Stomach (tissue), 9 donors: ENCODE results near the gene PDIA5. TPM values are rescaled to one million over a fixed set of nuclear protein-coding genes. Genes with fewer than 3 reads are reported as not detected.

Experiments
- DNase-seq, 2 donors: peaks; one replicate each; pipeline versions ENCODE4 v3.0.0 to v3.0.0-alpha.2; 2013 to 2019
- H3K27ac ChIP-seq, 5 donors: fragments of 200-600 bp in 4 of 5; sonication (generic) in 4 of 5; one replicate each; pipeline ENCODE4 v1.5.1; 2013 to 2019; ENCODE audit warnings: mild to moderate bottlenecking in 1 of 5, moderate library complexity in 1 of 5
- H3K27me3 ChIP-seq, 3 donors: fragments of 200-600 bp; sonication (generic); one replicate each; pipeline ENCODE4 v1.5.1; 2017 to 2019; ENCODE audit warnings: mixed run types in 1 of 3
- H3K36me3 ChIP-seq, 4 donors: fragments of 200-600 bp; sonication (generic); 1 replicate in 3 of 4; 2 replicates in 1 of 4; pipeline ENCODE4 v1.5.1; 2016 to 2019
- H3K4me1 ChIP-seq, 4 donors: fragments of 200-600 bp; sonication (generic); one replicate each; pipeline ENCODE4 v1.5.1; 2016 to 2019
- H3K4me3 ChIP-seq, 4 donors: fragments of 200-600 bp; sonication (generic) in 3 of 4; one replicate each; pipeline ENCODE4 v1.5.1; 2016 to 2019; ENCODE audit warnings: mild to moderate bottlenecking in 1 of 4
- H3K9me3 ChIP-seq, 4 donors: fragments of 200-600 bp; sonication (generic); one replicate each; pipeline ENCODE4 v1.5.1; 2016 to 2019
- CTCF ChIP-seq, 7 experiments: fragments of 450-650 bp in 4 of 7; fragments of 200-600 bp in 3 of 7; sonication (generic) in 3 of 7; IDR thresholded peaks; one replicate each; pipeline ENCODE4 v1.5.1; 2016 to 2019; ENCODE audit warnings: antibody characterized with exemption in 7 of 7, control low read depth in 2 of 7, mild to moderate bottlenecking in 1 of 7
- EP300 ChIP-seq: sonication (generic); formaldehyde crosslinking; IDR thresholded peaks from one replicate; pipeline ENCODE4 v1.6.1; 2017; ENCODE audit warnings: antibody characterized with exemption
- POLR2A ChIP-seq, 4 donors: fragments of 450-650 bp; IDR thresholded peaks; one replicate each; pipeline ENCODE4 v1.6.1; 2016; ENCODE audit warnings: antibody characterized with exemption in 4 of 4, control low read depth in 2 of 4, mild to moderate bottlenecking in 1 of 4, moderate library complexity in 1 of 4
- POLR2AphosphoS5 ChIP-seq, 3 donors: sonication (generic); formaldehyde crosslinking; IDR thresholded peaks; one replicate each; pipeline ENCODE4 v1.6.1; 2016; ENCODE audit warnings: antibody characterized with exemption in 3 of 3
- WGBS, 5 donors: extraction: QIAGEN DNeasy Blood & Tissue Kit in 3 of 5; methylation state at CpG; one replicate each; pipeline versions ENCODE4 v1.1.5 to v1.1.7; 2013 to 2018; 5-methylcytosine and 5-hydroxymethylcytosine counted together
- intact Hi-C: fragments of 100-400 bp; cut with DNase I; formaldehyde crosslinking; loops from one replicate; pipeline ENCODE4 v1.15.1; 2023; ENCODE audit warnings: low total_unique reads
- polyA plus RNA-seq, 3 donors: library from polyadenylated mRNA; stranded (reverse); fragments of 200-250 nt; gene quantifications; one replicate each; pipeline ENCODE4 v1.2.3, GENCODE V29; 2013
- total RNA-seq, 5 donors: library from RNA; depleted of rRNA; stranded (reverse); fragments of >200 nt; gene quantifications; one replicate each; pipeline versions ENCODE4 v1.1.0 to v1.2.3, GENCODE V29; 2014 to 2016
- donor health status: healthy with polysubstance abuse.
- donor health status: Bipolar disorder and iron deficiency.
- donor health status: healthy.

PDIA5 gene
- total and polyA plus RNA-seq, 8 donors, result 13.9 to 75.3 (median 35.0) TPM

- no peaks in the 10 kb centered on the region for H3K9me3 ChIP-seq
- no peak for TF ChIP-seq POLR2A (IDR thresholded peaks at IDR 0.05)
- TF ChIP-seq POLR2AphosphoS5 (IDR thresholded peaks at IDR 0.05), result no peak
- no peak for TF ChIP-seq EP300
- no peak for TF ChIP-seq CTCF (IDR thresholded peaks at IDR 0.05)
- intact Hi-C loops, result no loop called here
- WGBS, 5 donors, result 87 to 98% (median 90%) methylated on average over 8 of the region's 8 CpGs
- no peaks in the 10 kb centered on the region for H3K27me3 ChIP-seq
- no peak overlapping the region for H3K4me3 ChIP-seq
- peaks cover 34 to 79% (median 65%) of the 10 kb centered on the region in 4 donors for H3K36me3 ChIP-seq
- no peak overlapping the region for H3K27ac ChIP-seq
- H3K4me1 ChIP-seq, result peaks cover 27 to 48% (median 40%) of the 10 kb centered on the region in 4 donors
- DNase-seq, result no peak
These were observed 33.5 kb downstream of the PDIA5 start for GRCh38 chr3:123100193-123100776.

- no peak overlapping the region for H3K4me3 ChIP-seq
- DNase-seq, result no peak
- WGBS, 5 donors, result 90 to 98% (median 92%) methylated on average over 2 of the region's 2 CpGs
These were observed 35.4 kb downstream of the PDIA5 start for GRCh38 chr3:123102249-123102648.

GRCh38 chr3:123102826-123103225 is 36.0 kb downstream of the PDIA5 start:
- Histone ChIP-seq H3K27ac (no peak overlapping the region), H3K4me1 (peaks cover 9 to 27% (median 19%) of the 10 kb centered on the region in 4 donors), H3K27me3 (no peaks in the 10 kb centered on the region), H3K9me3 (no peaks in the 10 kb centered on the region), H3K4me3 (no peak overlapping the region), H3K36me3 (peaks cover 41 to 95% (median 85%) of the 10 kb centered on the region in 4 donors)
- DNase-seq, result no peak
- 70 to 93% (median 86%) methylated on average over 2 of the region's 2 CpGs for WGBS, 5 donors
- TF ChIP-seq POLR2AphosphoS5 (IDR thresholded peaks at IDR 0.05), result no peak
- no peak for TF ChIP-seq POLR2A (IDR thresholded peaks at IDR 0.05)
- no peak for TF ChIP-seq CTCF (IDR thresholded peaks at IDR 0.05)
- no peak for TF ChIP-seq EP300
- intact Hi-C loops, result no loop called here

More at GRCh38 chr3:123102249-123102648, 35.4 kb downstream of the PDIA5 start:
- H3K4me1 ChIP-seq, result peaks cover 13 to 33% (median 25%) of the 10 kb centered on the region in 4 donors
- H3K9me3 ChIP-seq, result no peaks in the 10 kb centered on the region
- no peak for TF ChIP-seq EP300
- no peak for TF ChIP-seq POLR2AphosphoS5 (IDR thresholded peaks at IDR 0.05)
- no peak for TF ChIP-seq CTCF (IDR thresholded peaks at IDR 0.05)
- intact Hi-C loops, result no loop called here
- H3K27me3 ChIP-seq, result no peaks in the 10 kb centered on the region
- H3K27ac ChIP-seq, result no peak overlapping the region
- H3K36me3 ChIP-seq, result peaks cover 36 to 95% (median 82%) of the 10 kb centered on the region in 4 donors

- no peak overlapping the region for H3K4me3 ChIP-seq
- TF ChIP-seq EP300, result no peak
- TF ChIP-seq CTCF (IDR thresholded peaks at IDR 0.05), result no peak
- no peak for TF ChIP-seq POLR2A (IDR thresholded peaks at IDR 0.05)
- peak in 1 of 3 donors; percentile 37 for TF ChIP-seq POLR2AphosphoS5 (IDR thresholded peaks at IDR 0.05)
- peaks cover 0 to 14% (median 4%) of the 10 kb centered on the region in 4 donors for H3K4me1 ChIP-seq
- peak overlapping the region in 1 of 5 donors; percentile 11 for H3K27ac ChIP-seq
- intact Hi-C loops, result no loop called here
- H3K36me3 ChIP-seq, result peaks cover 44 to 93% (median 88%) of the 10 kb centered on the region in 4 donors
- H3K27me3 ChIP-seq, result no peaks in the 10 kb centered on the region
- 33 to 58% (median 44%) methylated on average over 3 of the region's 3 CpGs for WGBS, 5 donors
- no peaks in the 10 kb centered on the region for H3K9me3 ChIP-seq
- no peak for DNase-seq
These were observed 37.7 kb downstream of the PDIA5 start for GRCh38 chr3:123104550-123104949.
